Large intestine (tissue), 3 donors: ENCODE data around the gene SEPTIN6. TPM values are rescaled to one million over a fixed set of nuclear protein-coding genes. Genes with fewer than 3 reads are reported as not detected.

Source experiments
- DNase-seq, 2 donors: peaks; one replicate each; pipeline versions ENCODE4 v3.0.0 to v3.0.0-alpha.2; 2013
- H3K27ac ChIP-seq: one replicate; pipeline ENCODE4 v1.5.1; 2013; ENCODE audit warnings: low read length
- H3K27me3 ChIP-seq: 2 replicates; pipeline ENCODE4 v1.6.1; 2013; ENCODE audit warnings: low read length; ENCODE audit not compliant: control insufficient read depth, insufficient read depth
- H3K36me3 ChIP-seq: 2 replicates; pipeline ENCODE4 v1.6.1; 2013; ENCODE audit warnings: low read length; ENCODE audit not compliant: control insufficient read depth, insufficient read depth
- H3K4me1 ChIP-seq: one replicate; pipeline ENCODE4 v1.6.1; 2013; ENCODE audit warnings: low read length; ENCODE audit not compliant: control insufficient read depth, insufficient read depth
- H3K4me3 ChIP-seq: one replicate; pipeline ENCODE4 v1.5.1; 2013; ENCODE audit warnings: low read length
- H3K9me3 ChIP-seq: one replicate; pipeline ENCODE4 v1.6.1; 2013; ENCODE audit warnings: mild to moderate bottlenecking, low read depth, low read length, moderate library complexity; ENCODE audit not compliant: control insufficient read depth
- WGBS: methylation state at CpG from one replicate; pipeline ENCODE4 v1.1.5; 2013; ENCODE audit warnings: low lambda C conversion rate; ENCODE audit not compliant: insufficient coverage; 5-methylcytosine and 5-hydroxymethylcytosine counted together
- polyA plus RNA-seq: library from polyadenylated mRNA; unstranded; fragments of 120-200 nt; gene quantifications from one replicate; pipeline ENCODE4 v1.2.1, GENCODE V29; 2013

Gene SEPTIN6
- polyA plus RNA-seq, 1 donor: 29.2 TPM

GRCh38 chrX:119654112-119654531 lies 38.8 kb downstream of the SEPTIN6 start:
- no peaks in the 10 kb centered on the region for H3K9me3 ChIP-seq
- H3K4me3 ChIP-seq: no peak overlapping the region
- H3K4me1 ChIP-seq: no peaks in the 10 kb centered on the region
- H3K27ac ChIP-seq: no peak overlapping the region
- DNase-seq: peak in 1 of 2 donors; percentile 3
- no CpG with 5 or more reads among the region's 8 CpGs for WGBS
- no peaks in the 10 kb centered on the region for H3K36me3 ChIP-seq
- no peaks in the 10 kb centered on the region for H3K27me3 ChIP-seq

GRCh38 chrX:119648421-119648775 lies 44.6 kb downstream of the SEPTIN6 start:
- no peaks in the 10 kb centered on the region for H3K36me3 ChIP-seq
- no peaks in the 10 kb centered on the region for H3K4me1 ChIP-seq
- no CpG with 5 or more reads among the region's 6 CpGs for WGBS
- H3K27ac ChIP-seq: no peak overlapping the region
- DNase-seq: no peak
- H3K27me3 ChIP-seq: no peaks in the 10 kb centered on the region
- H3K9me3 ChIP-seq: no peaks in the 10 kb centered on the region
- H3K4me3 ChIP-seq: no peak overlapping the region

GRCh38 chrX:119647552-119648420 lies 45.2 kb downstream of the SEPTIN6 start:
- WGBS: no CpG with 5 or more reads among the region's 17 CpGs
- Histone ChIP-seq H3K36me3 (no peaks in the 10 kb centered on the region), H3K27me3 (no peaks in the 10 kb centered on the region), H3K4me3 (no peak overlapping the region), H3K4me1 (no peaks in the 10 kb centered on the region), H3K9me3 (no peaks in the 10 kb centered on the region), H3K27ac (no peak overlapping the region)
- no peak for DNase-seq

- no peaks in the 10 kb centered on the region for H3K27me3 ChIP-seq
- no peak overlapping the region for H3K4me3 ChIP-seq
- WGBS: no CpG with 5 or more reads among the region's 2 CpGs
- H3K27ac ChIP-seq: no peak overlapping the region
- no peaks in the 10 kb centered on the region for H3K36me3 ChIP-seq
- no peaks in the 10 kb centered on the region for H3K4me1 ChIP-seq
- no peaks in the 10 kb centered on the region for H3K9me3 ChIP-seq
- DNase-seq: no peak
Measured at GRCh38 chrX:119647089-119647488, 45.9 kb downstream of the SEPTIN6 start.

- no peak for DNase-seq
- H3K27ac ChIP-seq: no peak overlapping the region
- H3K4me1 ChIP-seq: no peaks in the 10 kb centered on the region
- H3K36me3 ChIP-seq: no peaks in the 10 kb centered on the region
- H3K4me3 ChIP-seq: no peak overlapping the region
- no CpG with 5 or more reads among the region's 4 CpGs for WGBS
- H3K9me3 ChIP-seq: no peaks in the 10 kb centered on the region
- no peaks in the 10 kb centered on the region for H3K27me3 ChIP-seq
Measured at GRCh38 chrX:119646515-119646914, 46.5 kb downstream of the SEPTIN6 start.

- Histone ChIP-seq H3K4me1 (no peaks in the 10 kb centered on the region), H3K27ac (no peak overlapping the region), H3K27me3 (no peaks in the 10 kb centered on the region), H3K36me3 (no peaks in the 10 kb centered on the region), H3K9me3 (no peaks in the 10 kb centered on the region), H3K4me3 (no peak overlapping the region)
- WGBS: no CpG with 5 or more reads among the region's 8 CpGs
- DNase-seq: no peak
Measured at GRCh38 chrX:119643696-119644095, 49.3 kb downstream of the SEPTIN6 start.

Other genes starting within 250 kb of the SEPTIN6 start
- 559 TPM for gene SLC25A5, start 224.7 kb downstream of the SEPTIN6 start, polyA plus RNA-seq
- gene STEEP1, start 127.8 kb downstream of the SEPTIN6 start, polyA plus RNA-seq: 24.5 TPM
- 61.6 TPM for gene UBE2A, start 118.6 kb downstream of the SEPTIN6 start, polyA plus RNA-seq
- gene NKRF, start 86.7 kb downstream of the SEPTIN6 start, polyA plus RNA-seq: 8.5 TPM
- 4.4 TPM for gene SOWAHD, start 65.4 kb upstream of the SEPTIN6 start, polyA plus RNA-seq
- gene RPL39, start 98.5 kb upstream of the SEPTIN6 start, polyA plus RNA-seq: 4,156 TPM
- gene UPF3B, start 159.8 kb upstream of the SEPTIN6 start, polyA plus RNA-seq: 17.0 TPM
- 17.0 TPM for gene RNF113A, start 178.6 kb upstream of the SEPTIN6 start, polyA plus RNA-seq
- 109 TPM for gene NDUFA1, start 178.7 kb upstream of the SEPTIN6 start, polyA plus RNA-seq
- 0.40 TPM for gene AKAP14, start 202.7 kb upstream of the SEPTIN6 start, polyA plus RNA-seq